ENCODE data around the gene PCGF2.

DNA sequence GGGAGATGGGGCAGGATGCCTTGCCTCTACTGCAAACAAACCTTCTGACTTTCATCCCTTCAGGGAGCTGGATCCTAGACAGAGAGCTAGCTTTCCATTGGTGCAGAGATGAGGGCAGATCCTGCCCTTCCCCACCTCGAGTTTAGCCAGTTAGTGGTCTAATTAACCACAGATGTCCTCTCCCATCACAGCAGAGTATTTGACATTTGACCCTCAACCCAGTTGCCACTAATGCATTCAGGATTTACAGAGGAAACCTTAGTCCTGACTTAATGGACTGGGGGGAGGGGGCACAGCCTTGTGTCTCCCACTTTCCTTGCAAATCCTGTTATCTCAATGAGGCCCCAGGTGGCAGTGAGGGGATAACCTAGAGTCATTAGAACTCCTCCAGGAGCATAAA is 41.0 kb upstream of the PCGF2 start:
- TF ChIP-seq TAF1 (IDR thresholded peaks at IDR 0.05; ENCODE audit: low read depth, low read length): no peak
- TF ChIP-seq POLR2A (IDR thresholded peaks at IDR 0.05; ENCODE audit: low read depth, low read length): no peak
- no peak for TF ChIP-seq POLR2AphosphoS5 (IDR thresholded peaks at IDR 0.05; ENCODE audit: low read depth, low read length)

Data from GM12891 (cell line).